Stimulated activated CD8-positive, alpha-beta memory T cell treated with anti-CD3 and anti-CD28 coated beads, Interleukin-7, amount 100 ng/mL, for 1 hour (primary cell): ENCODE results near the gene ARRDC5.
"Not testable (repeated sequence)": the region's sequence is repeated elsewhere in the genome, so short reads cannot be mapped to it uniquely, and the experiment has no call there.

Source experiments
- DNase-seq, 2 donors: peaks; one replicate each; pipeline ENCODE4 v3.0.0-alpha.2; 2020; ENCODE audit warnings: low read depth in 2 of 2

ARRDC5 gene

DNA sequence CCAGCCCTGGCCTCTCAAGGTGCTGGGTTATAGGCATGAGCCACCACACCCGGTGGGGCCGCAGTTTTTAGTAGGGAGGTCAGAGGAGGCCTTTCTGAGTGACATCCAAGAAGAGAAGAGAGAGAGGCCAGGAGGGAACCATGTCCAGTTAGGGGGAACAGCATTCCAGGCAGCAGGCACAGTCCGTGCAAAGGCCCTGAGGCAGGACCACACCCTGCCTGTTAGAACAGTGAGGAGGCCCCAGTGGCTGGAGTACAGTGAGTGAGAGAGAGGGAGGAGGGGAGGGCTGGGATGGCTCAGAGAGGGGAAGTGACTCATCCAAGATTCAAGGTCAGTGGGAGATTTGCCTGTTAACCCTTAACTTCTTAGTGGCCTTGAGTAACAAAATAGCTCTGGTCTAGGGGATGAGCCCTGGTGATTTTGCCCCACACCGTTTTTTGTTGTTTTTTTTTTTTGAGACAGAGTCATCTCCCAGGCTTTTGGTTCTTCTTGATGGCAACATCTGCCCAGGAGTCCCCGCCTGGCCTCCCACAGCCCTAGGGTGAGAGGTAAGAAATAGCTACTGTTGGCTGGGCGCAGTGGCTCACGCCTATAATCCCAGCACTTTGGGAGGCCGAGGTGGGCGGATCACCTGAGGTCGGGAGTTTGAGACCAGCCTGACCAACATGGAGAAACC is 32.5 kb downstream of the ARRDC5 start:
- DNase-seq: no peak

DNA sequence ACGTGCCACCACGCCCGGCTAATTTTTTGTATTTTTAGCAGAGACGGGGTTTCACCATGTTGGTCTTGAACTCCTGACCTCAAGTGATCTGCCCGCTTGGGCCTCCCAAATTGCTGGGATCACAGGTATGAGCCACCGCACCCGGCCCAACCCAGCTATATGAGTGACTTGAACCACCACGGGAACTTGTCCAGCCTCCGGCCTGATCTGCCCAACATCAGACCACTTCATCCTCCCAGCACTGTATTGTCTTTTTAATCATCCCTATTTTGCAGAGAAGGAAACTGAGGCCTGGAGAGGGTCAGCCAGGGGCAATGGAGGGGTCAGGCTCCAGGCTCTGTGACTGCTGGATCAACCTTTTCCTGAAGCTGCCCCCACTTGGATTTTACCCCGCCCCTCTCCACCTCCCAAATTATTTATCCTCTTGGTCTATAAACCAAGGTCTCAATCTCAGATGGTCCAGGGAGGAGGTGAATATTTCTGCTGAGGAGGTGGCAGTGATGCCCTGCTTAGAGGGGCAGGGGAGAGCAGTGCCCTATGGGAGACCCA is 34.3 kb downstream of the ARRDC5 start:
- no peak for DNase-seq

DNA sequence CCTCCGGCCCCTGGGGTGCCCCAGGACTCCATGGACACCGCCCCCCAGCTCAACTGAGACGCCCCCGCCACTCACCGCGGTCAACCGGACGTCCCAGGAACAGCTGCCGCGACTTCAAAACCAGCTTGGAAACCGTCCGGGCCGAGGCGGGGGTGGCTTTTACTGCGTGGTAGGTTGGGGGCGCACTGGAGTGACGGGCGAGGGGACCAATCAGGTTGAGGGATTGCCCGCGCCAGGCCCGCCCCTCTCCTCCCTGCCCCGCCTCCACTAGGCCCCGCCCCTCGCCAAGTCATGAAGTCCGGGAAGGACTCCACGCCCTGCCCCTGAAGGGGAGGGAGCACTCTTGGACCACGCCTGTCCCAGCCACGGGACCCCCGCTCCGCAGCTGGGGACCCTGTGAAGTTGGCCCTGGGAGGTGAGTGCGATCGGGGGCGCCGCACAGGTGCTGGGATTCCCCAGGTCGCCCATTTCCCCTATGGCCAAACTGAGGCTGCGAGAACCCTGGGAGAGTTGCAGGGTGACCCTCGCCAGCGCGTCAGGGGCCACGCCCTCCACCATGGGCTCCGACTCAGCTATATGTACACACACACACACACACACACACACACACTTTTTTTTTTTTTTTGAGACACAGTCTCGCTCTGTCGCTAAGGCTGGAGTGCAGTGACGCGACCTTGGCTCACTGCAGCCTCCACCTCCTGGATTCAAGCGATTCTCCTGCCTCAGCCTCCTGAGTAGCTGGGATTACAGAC is 35.0 kb downstream of the ARRDC5 start, which contains the start of gene PLIN3:
PLIN3 (minus strand) TSS at position 134 of the 752 bp plus-strand sequence. CDS start 6,273 bp downstream, outside the sequence.
- DNase-seq: peak; percentile 73 to 84

DNA sequence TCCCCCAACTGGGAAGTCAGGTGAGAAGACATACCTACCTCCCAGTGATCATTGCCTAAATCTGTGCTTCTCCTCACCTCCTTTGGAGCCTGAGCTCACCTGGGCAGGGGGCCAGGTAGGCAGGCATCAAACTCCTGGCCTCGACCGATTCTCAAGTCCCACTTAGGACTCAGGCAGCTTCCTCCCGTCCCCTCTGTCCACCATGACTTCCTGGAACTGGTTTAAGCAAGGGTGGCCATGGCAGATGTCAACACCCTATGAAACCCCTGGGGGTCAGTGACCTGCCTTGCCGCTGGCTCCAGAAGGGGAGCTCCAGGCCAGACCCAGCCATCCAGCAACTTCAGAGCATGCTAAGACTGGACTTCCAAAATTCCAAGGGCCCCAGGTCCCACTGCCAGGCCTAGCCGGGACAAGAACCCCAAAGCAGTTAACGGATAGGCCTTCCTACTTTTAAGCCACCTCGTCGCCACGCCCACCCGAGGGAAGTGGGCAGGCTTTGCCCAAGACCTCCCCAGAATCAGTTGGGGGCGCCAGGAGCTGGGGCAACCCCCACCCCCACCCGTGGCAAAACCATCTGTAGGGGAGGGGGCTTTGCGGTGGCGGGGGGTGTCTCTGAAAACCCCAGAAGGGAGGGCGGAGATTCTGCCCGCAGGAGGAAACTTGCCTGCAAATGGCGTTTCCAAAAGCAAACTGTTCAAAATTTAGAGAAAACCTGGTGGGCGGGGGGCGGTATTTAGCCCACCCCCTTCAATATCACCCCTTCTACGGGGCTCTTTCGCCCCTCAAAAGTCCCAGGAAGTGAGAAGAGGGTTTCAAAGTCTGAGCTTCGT is 35.9 kb downstream of the ARRDC5 start:
- peak in 1 of 2 donors; percentile 9 for DNase-seq

DNA sequence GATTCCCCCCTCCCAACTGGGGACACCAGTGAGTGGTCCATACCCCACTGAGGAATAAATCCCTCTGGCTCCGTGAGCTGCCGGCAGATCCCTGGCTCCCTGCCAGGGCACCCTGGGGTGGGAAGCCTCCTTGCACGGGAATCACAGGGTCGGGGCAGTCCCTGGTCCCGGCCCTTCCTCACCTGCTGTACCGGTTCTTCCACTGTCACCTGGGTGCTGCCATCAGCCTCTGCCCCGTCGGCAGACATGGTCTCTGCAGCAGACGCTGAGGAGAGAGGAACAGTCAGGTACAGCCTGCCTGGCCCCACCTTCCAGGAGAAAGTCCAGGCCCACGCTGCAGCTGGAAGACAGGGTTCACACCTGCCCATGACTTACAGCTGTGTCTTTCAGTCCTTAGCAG is 41.5 kb downstream of the ARRDC5 start:
- no peak for DNase-seq

DNA sequence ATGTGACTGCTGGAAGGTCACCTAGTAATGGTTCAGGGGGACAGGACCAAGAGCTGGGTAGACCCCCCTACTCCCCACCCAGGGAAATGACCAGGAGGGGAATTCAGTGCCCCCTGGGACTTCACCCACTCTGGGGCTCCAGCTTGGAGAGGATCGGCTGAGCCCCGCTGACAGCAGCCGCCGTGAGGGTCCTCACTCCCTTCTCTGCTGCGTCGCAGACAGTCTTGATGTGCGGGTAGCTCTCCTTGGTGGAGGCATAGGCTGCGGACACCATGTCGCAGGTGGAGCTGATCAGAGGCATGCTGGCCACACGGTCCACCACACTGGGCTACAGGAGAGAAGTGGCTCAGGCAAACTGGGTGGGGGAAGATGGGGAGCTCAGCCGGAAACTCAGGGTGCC is 43.0 kb downstream of the ARRDC5 start:
- DNase-seq: no peak

DNA sequence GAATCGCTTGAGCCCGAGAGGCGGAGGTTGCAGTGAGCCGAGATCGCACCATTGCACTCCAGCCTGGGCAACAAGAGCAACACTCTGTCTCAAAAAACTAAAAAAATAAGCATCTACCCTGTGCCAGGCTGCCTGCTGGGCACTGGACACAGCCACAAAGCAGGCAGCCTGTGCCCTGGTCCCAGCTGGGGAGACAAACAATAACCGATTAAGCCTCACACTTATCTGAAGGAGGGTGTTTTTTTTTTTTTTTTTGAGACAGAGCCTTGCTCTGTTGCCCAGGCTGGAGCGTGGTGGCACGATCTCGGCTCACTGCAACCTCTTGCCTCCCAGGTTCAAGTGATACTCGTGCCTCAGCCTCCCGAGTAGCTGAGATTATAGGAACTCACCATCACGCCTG is 46.2 kb downstream of the ARRDC5 start:
- DNase-seq: not testable (repeated sequence)

DNA sequence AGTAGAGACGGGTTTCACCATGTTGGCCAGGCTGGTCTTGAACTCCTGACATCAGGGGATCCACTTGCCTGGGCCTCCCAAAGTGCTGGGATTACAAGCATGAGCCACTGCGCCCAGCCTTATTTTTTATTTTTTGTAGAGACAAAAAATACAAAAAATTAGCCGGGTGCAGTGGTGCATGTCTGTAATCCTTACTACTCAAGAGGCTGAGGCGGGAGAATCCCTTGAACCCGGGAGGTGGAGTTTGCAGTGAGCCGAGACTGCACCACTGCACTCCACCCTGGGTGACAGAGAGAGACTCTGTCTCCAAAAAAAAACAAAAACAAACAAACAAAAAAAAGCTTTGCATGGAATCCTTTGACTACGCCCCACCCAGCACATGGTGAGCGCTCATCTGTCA is 49.2 kb downstream of the ARRDC5 start:
- not testable (repeated sequence) for DNase-seq

DNA sequence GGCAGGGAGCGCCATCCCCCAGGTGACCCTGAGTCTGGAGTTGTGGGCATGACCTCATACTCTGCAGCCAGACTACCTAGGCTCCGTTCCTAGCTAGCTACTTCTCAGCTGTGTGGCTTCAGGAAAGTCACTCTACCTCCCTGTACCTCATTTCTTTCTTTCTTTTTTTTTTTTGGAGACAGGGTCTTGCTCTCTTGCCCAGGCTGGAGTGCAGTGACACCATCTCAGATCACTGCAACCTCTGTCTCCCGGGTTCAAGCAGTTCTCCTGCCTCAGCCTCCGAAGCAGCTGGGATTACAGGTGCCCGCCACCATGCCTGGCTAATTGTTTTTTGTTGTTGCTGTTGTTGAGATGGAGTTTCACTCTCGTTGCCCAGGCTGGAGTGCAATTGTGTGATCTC is 50.2 kb downstream of the ARRDC5 start:
- DNase-seq: no peak

DNA sequence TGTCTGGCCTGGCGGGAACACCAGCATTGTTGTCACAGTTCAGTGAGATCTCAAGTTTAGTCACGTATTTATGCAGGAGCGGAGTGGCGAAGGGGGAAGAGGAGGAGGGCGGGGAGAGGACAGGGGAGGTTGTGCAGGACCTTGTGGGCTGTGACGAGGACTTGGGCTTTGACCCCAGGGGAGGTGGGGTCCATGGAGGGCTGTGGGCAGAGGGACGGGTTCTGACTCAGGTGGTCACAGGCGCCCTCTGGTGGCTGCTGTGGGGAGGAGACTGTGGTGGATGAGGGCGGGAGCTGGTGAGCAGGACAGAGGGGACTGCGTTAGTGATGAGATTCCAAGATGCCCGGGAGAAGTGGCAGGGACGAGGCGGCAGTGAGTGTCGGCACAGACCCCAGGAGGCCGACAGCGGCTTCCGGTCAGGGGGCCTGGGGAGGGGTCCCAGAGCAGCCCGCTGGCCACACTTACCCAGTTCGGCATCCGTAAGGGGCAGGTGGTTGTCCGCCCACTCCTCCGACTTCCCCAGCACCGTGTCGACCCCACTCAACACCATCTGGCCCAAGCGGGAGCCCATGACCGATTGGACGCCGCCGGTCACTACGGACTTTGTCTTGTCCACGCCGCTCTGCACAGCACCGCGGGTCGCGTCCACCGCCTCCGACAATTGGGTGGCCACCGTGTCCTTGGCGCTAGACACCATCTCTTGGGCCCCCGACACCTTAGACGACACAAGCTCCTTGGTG is 51.0 kb downstream of the ARRDC5 start:
- peak; percentile 61 for DNase-seq

DNA sequence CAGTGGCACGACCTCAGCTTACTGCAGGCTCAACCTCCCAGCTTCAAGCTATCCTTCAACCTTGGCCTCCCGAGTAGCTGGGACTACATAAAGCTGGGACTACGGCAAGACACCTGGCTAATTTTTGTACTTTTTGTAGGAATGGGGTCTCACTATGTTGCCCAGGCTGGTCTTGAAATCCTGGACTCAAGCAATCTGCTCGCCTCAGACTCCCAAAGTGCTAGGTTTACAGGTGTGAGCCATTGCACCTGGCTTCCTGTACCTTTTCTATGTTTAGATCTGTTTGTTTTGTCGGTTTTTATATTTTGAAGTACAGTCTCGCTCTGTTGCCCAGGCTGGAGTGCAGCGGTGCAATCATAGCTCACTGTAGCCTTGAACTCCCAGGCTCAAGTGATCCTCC is 53.7 kb downstream of the ARRDC5 start:
- DNase-seq: no peak

DNA sequence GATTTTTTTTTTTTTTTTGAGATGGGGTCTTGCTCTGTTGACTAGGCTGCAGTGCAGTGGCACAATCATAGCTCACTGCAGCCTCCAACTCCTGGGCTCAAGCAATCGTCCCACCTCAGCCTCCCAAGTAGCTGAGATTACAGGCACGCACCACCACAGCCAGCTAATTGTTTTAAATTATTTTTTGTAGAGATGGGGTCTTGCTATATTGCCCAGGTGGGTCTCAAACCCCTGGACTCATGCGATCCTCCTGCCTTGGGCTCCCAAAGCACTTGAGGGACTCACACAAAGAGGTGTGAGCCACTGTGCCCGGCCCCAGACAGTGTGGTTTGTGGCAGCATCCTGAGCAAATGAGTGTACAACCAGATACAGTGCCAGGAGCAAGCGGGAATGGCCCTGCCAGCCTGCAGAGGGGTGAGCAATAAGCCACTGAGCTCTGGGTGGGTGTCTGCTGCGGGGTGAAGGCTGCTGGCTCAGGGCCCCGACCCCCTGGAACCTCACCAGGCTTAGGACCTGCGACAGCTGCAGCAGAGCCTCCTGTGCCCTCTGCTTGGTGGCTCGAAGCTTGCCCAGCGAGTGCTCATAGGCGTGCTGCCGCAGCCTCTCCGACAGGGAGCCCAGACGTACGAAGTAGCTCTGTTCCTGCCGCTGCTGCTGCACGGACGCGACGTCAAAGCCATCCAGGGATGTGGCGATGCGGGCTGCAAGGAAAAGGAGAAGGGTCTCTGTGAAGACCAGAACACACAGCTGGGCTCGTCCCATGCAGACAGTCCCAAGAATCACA is 55.3 kb downstream of the ARRDC5 start:
- no peak for DNase-seq

DNA sequence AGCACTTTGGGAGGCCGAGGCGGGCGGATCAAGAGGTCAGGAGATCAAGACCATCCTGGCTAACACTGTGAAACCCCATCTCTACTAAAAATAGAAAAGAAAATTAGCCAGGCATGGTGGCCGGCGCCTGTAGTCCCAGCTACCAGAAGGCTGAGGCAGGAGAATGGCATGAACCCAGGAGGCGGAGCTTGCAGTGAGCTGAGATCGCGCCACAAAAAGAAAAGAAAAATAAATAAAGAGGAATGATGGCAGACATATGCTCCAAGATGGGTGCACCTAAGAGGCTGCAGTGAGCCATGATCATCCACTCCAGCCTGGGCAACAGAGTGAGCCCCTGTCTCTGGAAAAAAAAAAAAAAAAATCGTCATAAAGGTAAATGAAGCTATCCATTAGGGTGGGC is 56.7 kb downstream of the ARRDC5 start:
- not testable (repeated sequence) for DNase-seq

DNA sequence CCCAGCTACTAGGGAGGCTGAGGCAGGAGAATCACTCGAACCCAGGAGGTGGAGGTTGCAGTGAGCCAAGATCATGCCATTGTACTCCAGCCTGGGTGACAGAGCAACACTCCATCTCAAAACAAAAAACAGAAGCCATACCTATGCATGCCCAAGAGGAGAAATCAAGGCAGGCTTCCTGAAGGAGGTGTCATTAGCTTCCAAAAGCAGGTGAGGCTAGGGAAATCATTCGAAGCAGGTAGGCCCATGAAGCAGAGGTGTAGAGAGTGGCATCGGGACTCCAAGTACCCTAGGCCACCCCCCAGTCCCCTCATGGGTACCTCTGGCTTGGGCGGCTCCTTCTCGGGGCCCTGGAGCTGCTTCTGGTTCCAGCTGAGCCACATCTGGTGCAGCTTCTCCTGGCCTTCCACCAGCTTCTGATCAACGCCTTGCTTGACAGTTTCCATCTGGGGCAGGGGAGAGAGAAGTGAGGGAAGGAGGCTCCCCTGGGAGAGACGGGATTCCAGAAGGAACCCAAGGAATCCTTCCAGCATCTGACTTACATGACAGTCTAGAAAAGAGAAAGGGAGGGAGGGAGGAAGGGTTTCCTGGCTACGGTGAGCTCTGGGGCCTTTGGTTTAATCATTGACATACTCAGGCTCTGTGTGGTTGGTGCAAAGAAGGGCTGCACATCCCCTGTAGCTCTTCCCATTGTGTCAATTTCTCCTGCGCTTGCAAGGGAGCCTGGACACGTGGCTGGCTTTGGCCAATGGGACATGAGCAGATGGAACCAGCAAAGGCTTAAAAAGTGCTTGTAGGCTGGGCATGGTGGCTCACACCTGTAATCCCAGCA is 58.1 kb downstream of the ARRDC5 start:
- DNase-seq: no peak

DNA sequence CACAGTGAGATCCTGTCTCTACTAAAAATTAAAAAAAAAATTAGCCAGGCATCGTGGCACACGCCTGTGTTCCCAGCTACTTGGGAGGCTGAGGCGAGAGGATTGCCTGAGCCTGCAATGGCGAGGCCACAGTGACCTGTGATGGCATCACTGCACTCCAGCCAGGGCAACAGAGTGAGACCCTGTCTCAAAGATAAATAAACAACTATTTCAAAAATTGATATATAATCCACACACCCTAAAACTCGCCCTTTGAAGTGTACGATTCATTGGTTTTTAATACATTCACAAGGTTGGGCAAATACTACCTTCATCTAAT is 59.1 kb downstream of the ARRDC5 start:
- no peak for DNase-seq
